HG02588 (cell line): ENCODE results near the gene NPHP4.
"Not testable (repeated sequence)": the region's sequence is repeated elsewhere in the genome, so short reads cannot be mapped to it uniquely, and the experiment has no call there.

ENCODE experiments used
- ATAC-seq: cut with Tn5 transposase; IDR thresholded peaks from one replicate; pipeline ENCODE4 v1.9.1; 2021; ENCODE audit warnings: mild to moderate bottlenecking, moderate library complexity; ENCODE audit not compliant: unreplicated experiment

Gene NPHP4

GRCh38 chr1:5861871-5862825 lies 130.1 kb downstream of the NPHP4 start:
- no peak for ATAC-seq

- no peak for ATAC-seq
Measured at GRCh38 chr1:5860277-5860676, 131.9 kb downstream of the NPHP4 start.

DNA sequence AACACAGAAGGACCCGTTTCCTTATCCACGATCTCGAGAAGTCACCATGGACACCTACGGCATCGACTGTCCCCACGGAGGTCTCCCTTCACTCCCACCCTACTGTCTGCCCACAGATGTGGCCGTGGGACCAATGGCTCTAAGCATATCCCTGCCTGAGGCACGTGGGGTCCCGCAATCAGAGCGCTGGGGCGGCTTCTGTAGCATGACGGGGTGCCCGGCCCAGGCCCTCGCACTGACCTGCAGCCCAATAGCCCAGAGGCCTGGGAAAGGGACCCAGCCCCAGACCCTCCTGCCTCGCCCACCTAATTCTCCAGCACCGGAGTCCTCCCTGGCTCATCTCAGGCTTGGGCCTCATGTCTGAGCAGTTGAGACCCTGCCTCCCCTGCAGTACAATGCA lies 132.5 kb downstream of the NPHP4 start:
- ATAC-seq, result no peak

DNA sequence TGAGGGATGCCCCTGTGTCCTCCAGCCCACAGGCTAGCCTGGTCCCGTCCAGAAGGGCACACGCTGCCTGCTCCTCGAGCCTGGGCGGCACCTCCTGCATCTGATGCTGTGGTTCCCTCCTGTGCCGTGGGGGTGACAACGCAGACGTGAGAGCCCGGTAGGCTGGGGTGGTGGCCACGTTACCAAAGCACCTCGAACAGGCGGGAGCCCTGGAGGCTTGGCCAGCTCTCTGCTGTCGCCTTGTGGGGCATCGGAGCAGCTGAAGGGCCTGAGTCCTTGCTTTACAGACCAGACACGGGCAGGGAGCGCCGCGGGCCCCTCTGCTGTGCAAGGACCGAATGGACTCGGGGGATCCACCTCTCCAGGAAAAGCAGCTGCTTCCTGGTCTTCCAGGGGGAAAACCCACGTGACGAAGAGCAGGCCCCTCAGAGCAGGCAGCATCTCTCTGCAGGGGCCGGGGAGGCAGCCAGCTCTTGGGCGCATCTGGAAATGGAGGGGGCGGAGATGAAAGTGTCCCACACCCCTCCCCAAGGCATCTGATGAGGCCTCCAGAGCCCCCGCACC lies 133.3 kb downstream of the NPHP4 start:
- no peak for ATAC-seq

DNA sequence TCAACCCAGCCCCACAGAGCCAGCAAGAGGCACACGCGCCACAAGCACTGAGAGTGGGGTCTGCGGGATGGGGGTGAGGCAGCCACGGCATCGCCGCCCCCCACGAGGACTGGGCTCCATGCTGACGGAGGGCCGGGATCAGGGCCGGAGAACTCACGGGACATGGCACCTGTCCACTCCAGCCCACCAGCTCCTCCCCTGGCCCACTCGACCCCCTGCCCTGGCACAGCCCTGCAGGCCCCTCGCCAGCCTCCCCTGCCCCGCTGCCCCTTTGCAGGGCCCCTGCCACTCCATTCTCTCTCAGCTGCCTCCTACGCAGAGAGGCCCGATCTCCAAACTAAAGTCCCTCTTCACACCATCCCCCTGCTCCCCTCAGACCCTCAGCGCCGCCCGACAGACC lies 134.0 kb downstream of the NPHP4 start:
- no peak for ATAC-seq

DNA sequence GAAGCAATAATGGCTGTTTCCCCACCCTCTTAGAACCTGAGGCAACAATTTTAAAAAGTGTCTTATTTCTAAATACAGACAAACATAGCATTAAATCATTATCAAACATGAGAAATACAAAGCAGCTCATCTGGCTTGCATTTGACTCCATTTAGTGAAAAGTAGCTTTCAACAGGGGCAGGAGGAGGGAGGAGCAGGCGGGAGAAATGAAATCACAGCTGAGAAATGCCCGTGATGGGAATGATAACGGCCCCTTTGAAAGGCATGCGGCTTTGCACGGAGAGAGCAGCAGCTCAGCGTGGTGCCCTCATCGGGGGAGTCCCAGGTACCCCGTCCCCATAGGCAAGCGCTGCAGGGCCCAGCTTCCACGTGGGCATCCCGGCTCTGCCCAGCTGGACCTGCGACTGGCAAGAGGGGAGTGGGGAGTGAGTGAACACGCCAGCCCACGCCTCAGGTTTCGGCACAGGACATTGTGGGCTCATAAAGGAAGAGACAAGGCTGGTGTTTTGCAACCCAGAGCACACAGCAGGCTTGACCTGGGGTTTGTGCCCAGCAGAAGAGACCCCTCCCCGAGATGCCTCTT lies 134.6 kb downstream of the NPHP4 start:
- no peak for ATAC-seq

GRCh38 chr1:5857011-5857410 lies 135.2 kb downstream of the NPHP4 start:
- ATAC-seq, result no peak

DNA sequence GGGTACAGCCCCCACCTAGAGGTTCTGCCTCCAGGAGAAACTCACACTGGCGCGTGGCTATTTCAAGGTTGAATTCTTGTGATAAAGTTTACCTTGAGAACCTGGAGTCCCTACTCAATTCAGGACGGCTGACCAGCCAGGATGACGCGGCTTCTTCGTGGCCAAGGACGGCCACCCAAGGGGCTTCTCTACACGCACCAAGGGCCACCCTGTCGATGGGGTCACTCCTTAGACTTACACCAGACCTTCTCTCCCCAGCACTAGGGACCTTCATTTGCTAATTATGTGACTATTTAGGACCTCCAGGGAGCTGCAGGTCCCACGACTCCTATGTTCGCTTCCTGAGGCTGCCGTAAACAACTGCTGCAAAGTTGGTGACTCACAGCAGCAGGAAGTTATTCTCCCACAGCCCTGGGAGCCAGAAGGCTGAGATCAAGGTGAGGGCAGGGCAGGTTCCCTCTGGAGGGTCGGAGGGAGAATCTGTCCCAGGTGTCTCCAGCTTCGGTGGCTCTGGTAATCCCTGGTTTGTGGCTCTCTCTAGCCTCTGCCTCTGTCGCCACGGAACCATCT lies 135.9 kb downstream of the NPHP4 start:
- ATAC-seq, result no peak

- no peak for ATAC-seq
Measured at GRCh38 chr1:5855196-5855897, 136.9 kb downstream of the NPHP4 start.

DNA sequence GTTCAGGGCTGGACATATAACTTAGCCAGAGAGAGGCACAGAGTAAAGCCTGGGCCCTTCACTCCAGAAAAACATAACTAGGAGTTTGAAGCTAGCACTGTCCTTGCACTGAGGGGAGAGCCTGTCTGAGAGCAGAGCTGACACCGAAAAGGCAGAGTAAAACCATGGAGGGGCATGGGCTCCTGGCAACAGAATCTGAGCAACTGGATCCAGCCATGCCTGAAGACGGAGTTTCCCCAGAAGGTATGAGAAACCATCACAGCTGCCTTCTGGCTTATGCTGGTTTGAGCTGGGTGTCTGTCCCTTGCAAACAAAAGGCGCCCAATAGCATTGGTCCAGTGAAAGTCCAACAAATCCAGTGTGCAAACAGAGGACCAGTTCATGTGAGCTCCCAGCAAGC lies 137.5 kb downstream of the NPHP4 start:
- ATAC-seq, result no peak

GRCh38 chr1:5853858-5854257 lies 138.4 kb downstream of the NPHP4 start:
- not testable (repeated sequence) for ATAC-seq

DNA sequence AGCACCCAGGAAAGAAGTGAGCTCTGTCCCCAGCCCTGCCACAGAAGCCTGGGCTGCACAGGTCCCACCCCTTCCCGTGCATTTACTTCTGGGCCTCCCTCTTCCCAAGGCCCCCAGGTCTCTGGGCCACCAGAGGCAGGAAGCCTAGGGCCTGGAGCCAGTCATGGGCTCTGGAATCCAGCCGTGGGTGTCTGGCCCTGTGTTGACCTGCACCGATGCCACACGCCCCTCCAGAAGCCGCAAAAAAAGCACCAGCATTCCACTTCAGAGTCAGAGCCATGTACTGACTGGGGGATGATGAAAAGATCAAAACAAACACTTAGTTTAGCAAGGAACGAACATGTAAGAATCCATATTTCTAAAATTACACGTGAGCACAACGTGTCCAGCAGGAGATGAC lies 141.7 kb downstream of the NPHP4 start:
- ATAC-seq, result no peak

DNA sequence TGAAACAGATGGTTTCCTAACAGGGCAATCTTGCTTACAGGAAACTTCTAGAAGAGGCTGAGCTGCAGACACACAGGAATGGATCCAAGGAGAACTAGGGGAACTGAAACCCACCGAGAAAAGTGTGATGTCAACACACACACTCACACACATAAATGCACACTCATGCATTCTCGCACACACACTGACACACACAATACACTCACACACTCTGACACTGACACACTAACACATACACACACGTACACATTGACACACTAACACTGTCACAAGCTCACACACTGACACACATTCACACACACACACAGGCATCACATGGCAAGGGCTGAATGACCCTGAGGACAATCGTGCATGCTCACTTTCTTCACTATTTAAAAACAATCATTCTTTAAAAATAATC lies 142.7 kb downstream of the NPHP4 start:
- ATAC-seq, result no peak

DNA sequence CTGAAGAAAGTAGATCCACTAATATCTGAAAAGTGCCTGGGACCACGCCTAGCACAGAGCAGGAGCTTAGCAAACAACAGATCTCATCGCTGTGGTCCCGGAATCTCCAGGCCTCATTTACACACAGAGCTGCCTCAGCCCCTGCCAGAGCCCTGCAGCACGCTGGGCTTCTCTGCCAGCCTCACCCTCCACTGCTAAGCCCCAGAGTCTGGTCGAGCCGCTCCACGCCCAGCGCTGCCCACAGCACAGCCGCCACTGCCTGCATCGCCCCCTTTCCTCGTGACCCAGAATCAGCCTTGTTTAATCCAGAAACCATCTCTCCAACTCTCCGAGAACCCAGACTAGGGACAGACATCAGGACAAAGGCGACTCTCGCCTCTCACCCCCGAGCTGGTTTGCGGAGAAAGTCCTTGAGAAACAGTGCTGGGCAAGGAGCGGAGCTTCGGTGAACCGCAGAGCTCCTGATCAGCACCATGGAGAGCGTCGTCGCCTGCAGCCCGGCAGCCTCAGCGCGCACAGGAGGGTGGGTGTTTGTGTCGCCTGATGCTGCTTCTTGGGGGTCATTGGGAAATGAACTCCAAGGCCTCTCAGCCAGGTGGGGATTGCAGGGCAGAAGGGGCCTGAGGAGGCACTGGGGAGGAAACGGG lies 145.1 kb downstream of the NPHP4 start:
- no peak for ATAC-seq

- ATAC-seq, result no peak
Measured at GRCh38 chr1:5845376-5845775, 146.8 kb downstream of the NPHP4 start.

- ATAC-seq, result no peak
Measured at GRCh38 chr1:5844442-5844841, 147.8 kb downstream of the NPHP4 start.

GRCh38 chr1:5843521-5844096 lies 148.6 kb downstream of the NPHP4 start:
- no peak for ATAC-seq

- ATAC-seq, result no peak
Measured at GRCh38 chr1:5842679-5843078, 149.5 kb downstream of the NPHP4 start.

DNA sequence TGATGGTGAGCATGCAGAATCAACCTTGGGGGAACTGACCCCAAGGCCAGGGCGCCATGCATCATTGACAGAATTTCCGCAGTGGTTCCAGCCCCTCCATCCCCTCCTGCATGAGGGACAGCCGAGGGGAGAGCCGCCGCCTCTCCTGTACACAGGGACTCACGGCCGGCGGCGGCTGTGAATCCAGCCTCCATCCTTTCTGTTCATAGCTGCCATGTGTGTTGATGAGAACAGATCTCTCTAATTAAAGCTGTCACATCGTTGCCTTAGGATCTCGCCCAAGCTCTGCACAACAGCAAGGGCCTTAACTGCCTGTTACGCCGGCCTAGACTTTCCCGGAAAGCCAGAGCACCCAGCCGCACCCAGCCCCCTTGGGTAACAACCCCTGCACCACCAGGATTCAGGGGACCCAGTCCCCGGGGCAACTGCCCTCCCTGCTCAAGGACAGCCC lies 151.6 kb downstream of the NPHP4 start:
- ATAC-seq, result no peak

- no peak for ATAC-seq
Measured at GRCh38 chr1:5839881-5840550, 152.2 kb downstream of the NPHP4 start.
